ENCODE data around the gene DNAH14.

DNA sequence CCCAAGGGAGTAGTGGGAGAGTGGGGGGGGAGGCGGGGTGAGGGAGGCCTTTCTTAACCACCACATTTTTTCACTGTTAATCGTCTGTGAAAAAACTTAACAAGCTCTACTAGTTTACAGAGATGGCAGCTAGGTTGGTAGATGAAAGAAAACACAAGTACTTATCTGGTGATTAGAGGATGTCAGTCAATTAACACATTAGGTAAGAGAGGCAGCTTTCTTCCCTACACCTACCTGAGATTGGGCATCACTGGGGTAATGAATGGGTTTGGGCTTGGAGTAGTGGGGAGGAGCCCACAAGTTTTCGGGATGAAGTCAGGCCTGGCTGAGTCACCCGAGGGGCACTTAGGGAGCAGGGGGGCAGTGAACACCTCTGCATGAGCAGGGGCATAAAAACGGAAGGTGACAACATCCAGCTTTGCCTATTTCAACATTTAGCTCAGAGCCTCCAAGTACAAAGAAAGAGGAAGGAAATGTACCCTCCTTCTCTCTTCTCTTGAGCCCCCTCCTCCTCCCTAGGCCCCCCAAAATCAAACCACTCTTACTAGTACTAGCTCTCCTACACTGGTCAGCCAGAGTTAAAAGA is 495.8 kb downstream of the DNAH14 start:
- TF ChIP-seq CTCF (IDR thresholded peaks at IDR 0.05) (no peak), EP300 (IDR thresholded peaks at IDR 0.05) (no peak)
